Measurements from ENCODE around the gene KSR2. TPM values are rescaled to one million over a fixed set of nuclear protein-coding genes. Genes with fewer than 3 reads are reported as not detected.

Gene KSR2
- total RNA-seq, 1 experiment from 2014 or later: not detected

GRCh38 chr12:117483501-117483900, 485.3 kb downstream of the KSR2 start:
- H3K4me1 ChIP-seq (ENCODE audit: insufficient read depth, low read length, poor library complexity, severe bottlenecking): no peaks in the 10 kb centered on the region
- BruUV-seq (replicated peaks): no TSS peak
- peaks cover 5% of the 10 kb centered on the region for H3K27me3 ChIP-seq (replicated peaks; ENCODE audit: insufficient read depth, low read depth, low read length, poor library complexity)
- intact Hi-C loops (cut with micrococcal nuclease; ENCODE audit: unreplicated experiment): no loop called here
- ChIA-PET POLR2A (ENCODE audit: low non-redundant PET) (no interaction called here), CTCF (no interaction called here)
- no peak overlapping the region for H3K27ac ChIP-seq (ENCODE audit: low read depth, low read length, poor library complexity, severe bottlenecking)
- no peak overlapping the region for H3K4me3 ChIP-seq (ENCODE audit: low read depth, low read length, poor library complexity, severe bottlenecking)
- no peaks in the 10 kb centered on the region for H3K36me3 ChIP-seq (ENCODE audit: insufficient read depth, low read length, poor library complexity, severe bottlenecking)
- TF ChIP-seq EZH2 (IDR thresholded peaks at IDR 0.05; ENCODE audit: borderline replicate concordance, low read depth, low read length, poor library complexity, severe bottlenecking) (no peak), CTCF (conservative IDR thresholded peaks at IDR 0.05; ENCODE audit: low read depth, low read length) (no peak)
- no peaks in the 10 kb centered on the region for H3K9me3 ChIP-seq (ENCODE audit: low read depth, low read length, poor library complexity, severe bottlenecking)
- no peak for DNase-seq (ENCODE audit: low spot score)

- ChIA-PET POLR2A (ENCODE audit: low non-redundant PET) (interaction anchor here (0.6 kb wide), 1 partner anchor 32 kb away, joined by 4 read pairs; no protein-coding TSS in a partner anchor), CTCF (no interaction called here)
- no peak overlapping the region for H3K27ac ChIP-seq (ENCODE audit: low read depth, low read length, poor library complexity, severe bottlenecking)
- intact Hi-C loops (cut with micrococcal nuclease; ENCODE audit: unreplicated experiment): no loop called here
- no peak for DNase-seq (ENCODE audit: low spot score)
- H3K27me3 ChIP-seq (replicated peaks; ENCODE audit: insufficient read depth, low read depth, low read length, poor library complexity): peaks cover 5% of the 10 kb centered on the region
- BruUV-seq (replicated peaks): no TSS peak
- H3K4me1 ChIP-seq (ENCODE audit: insufficient read depth, low read length, poor library complexity, severe bottlenecking): no peaks in the 10 kb centered on the region
- H3K4me3 ChIP-seq (ENCODE audit: low read depth, low read length, poor library complexity, severe bottlenecking): no peak overlapping the region
- no peaks in the 10 kb centered on the region for H3K9me3 ChIP-seq (ENCODE audit: low read depth, low read length, poor library complexity, severe bottlenecking)
- TF ChIP-seq CTCF (conservative IDR thresholded peaks at IDR 0.05; ENCODE audit: low read depth, low read length): no peak
- H3K36me3 ChIP-seq (ENCODE audit: insufficient read depth, low read length, poor library complexity, severe bottlenecking): no peaks in the 10 kb centered on the region
Measured at GRCh38 chr12:117481470-117481869, 487.3 kb downstream of the KSR2 start.

- no peak overlapping the region for H3K4me3 ChIP-seq (ENCODE audit: low read depth, low read length, poor library complexity, severe bottlenecking)
- TF ChIP-seq CTCF (conservative IDR thresholded peaks at IDR 0.05; ENCODE audit: low read depth, low read length) (no peak), EZH2 (IDR thresholded peaks at IDR 0.05; ENCODE audit: borderline replicate concordance, low read depth, low read length, poor library complexity, severe bottlenecking) (no peak)
- ChIA-PET CTCF (no interaction called here), POLR2A (ENCODE audit: low non-redundant PET) (no interaction called here)
- DNase-seq (ENCODE audit: low spot score): no peak
- H3K27me3 ChIP-seq (replicated peaks; ENCODE audit: insufficient read depth, low read depth, low read length, poor library complexity): no peaks in the 10 kb centered on the region
- no peak overlapping the region for H3K27ac ChIP-seq (ENCODE audit: low read depth, low read length, poor library complexity, severe bottlenecking)
- H3K9me3 ChIP-seq (ENCODE audit: low read depth, low read length, poor library complexity, severe bottlenecking): no peaks in the 10 kb centered on the region
- no peaks in the 10 kb centered on the region for H3K4me1 ChIP-seq (ENCODE audit: insufficient read depth, low read length, poor library complexity, severe bottlenecking)
- no peaks in the 10 kb centered on the region for H3K36me3 ChIP-seq (ENCODE audit: insufficient read depth, low read length, poor library complexity, severe bottlenecking)
- no TSS peak for BruUV-seq (replicated peaks)
- intact Hi-C loops (cut with micrococcal nuclease; ENCODE audit: unreplicated experiment): no loop called here
Measured at GRCh38 chr12:117476341-117476740, 492.4 kb downstream of the KSR2 start.

All from A673 (cell line).